Keratinocyte (primary cell): Measurements from ENCODE around the gene HAND1.

ENCODE experiments used
- CTCF ChIP-seq, 3 experiments: IDR thresholded peaks in 1 of 3; conservative IDR thresholded peaks in 1 of 3; optimal IDR thresholded peaks in 1 of 3; 2 replicates in 2 of 3; 3 replicates in 1 of 3; pipeline versions ENCODE3 to v1.5.1; 2011; ENCODE audit warnings: low read length in 3 of 3, mild to moderate bottlenecking in 3 of 3, moderate library complexity in 2 of 3, control low read depth in 1 of 3, inconsistent platforms in 1 of 3; ENCODE audit not compliant: insufficient read depth in 2 of 3; ENCODE audit errors: extremely low read depth in 1 of 3
- EZH2 ChIP-seq: IDR thresholded peaks from one replicate; pipeline ENCODE4 v1.6.1; 2012; ENCODE audit warnings: inconsistent platforms, mild to moderate bottlenecking, low read length, moderate library complexity

- no peak for TF ChIP-seq CTCF (optimal IDR thresholded peaks at IDR 0.05 in 1 of 3, IDR thresholded peaks at IDR 0.05 in 1 of 3, conservative IDR thresholded peaks at IDR 0.05 in 1 of 3; ENCODE audit: extremely low read depth in 1 of 3, insufficient read depth in 2 of 3, low read length in 3 of 3)
- TF ChIP-seq EZH2: no peak
Observed at GRCh38 chr5:154511984-154512383, 34.0 kb upstream of the HAND1 start.
